ENCODE measurements around the gene CLTB. TPM values are rescaled to one million over a fixed set of nuclear protein-coding genes. Genes with fewer than 3 reads are reported as not detected.

Gene CLTB
- total and polyA plus RNA-seq, 2 of the 13 experiments (the other 11 are each of a cell fraction or from before 2014, with no cell fraction given): 23.3 to 33.8 TPM

GRCh38 chr5:176415952-176416924, at the start of gene CLTB (continued):
- TF ChIP-seq NONO (IDR thresholded peaks at IDR 0.05) (no peak), NONO (CRISPR knock-in tag; conservative IDR thresholded peaks at IDR 0.05) (0 out of 2 replicates have a peak, but pooled peaks have one; percentile 51), PPARG (CRISPR knock-in tag; conservative IDR thresholded peaks at IDR 0.05) (no peak), ZNF333 (CRISPR knock-in tag; IDR thresholded peaks at IDR 0.05; ENCODE audit: borderline replicate concordance) (no peak), CSRNP1 (CRISPR knock-in tag; IDR thresholded peaks at IDR 0.05) (no peak; the same call in 1 of the 2 replicates), ZKSCAN1 (IDR thresholded peaks at IDR 0.05; ENCODE audit: low read length) (no peak), ARNT2 (CRISPR knock-in tag; IDR thresholded peaks at IDR 0.05; ENCODE audit: low read depth) (peak; percentile 66), FOSL1 (CRISPR knock-in tag; IDR thresholded peaks at IDR 0.05; ENCODE audit: borderline replicate concordance) (no peak), NFYC (CRISPR knock-in tag; IDR thresholded peaks at IDR 0.05) (peak; percentile 31; the same call in 1 of the 2 replicates), RARA (CRISPR knock-in tag; IDR thresholded peaks at IDR 0.05) (no peak; the same call in 1 of the 2 replicates), KLF9 (CRISPR knock-in tag; IDR thresholded peaks at IDR 0.05; ENCODE audit: low read depth) (no peak), ZNF577 (CRISPR knock-in tag; IDR thresholded peaks at IDR 0.05; ENCODE audit: borderline replicate concordance, low read depth) (no peak), POGZ (CRISPR knock-in tag; IDR thresholded peaks at IDR 0.05) (peak; percentile 76), ZBTB7B (CRISPR knock-in tag; IDR thresholded peaks at IDR 0.05) (no peak), ATF7 (IDR thresholded peaks at IDR 0.05) (peak; percentile 45; the same call in 1 of the 2 replicates), ATF7 (CRISPR knock-in tag; IDR thresholded peaks at IDR 0.05) (peak; percentile 80; the same call in 1 of the 2 replicates), NAIF1 (CRISPR knock-in tag; IDR thresholded peaks at IDR 0.05; ENCODE audit: borderline replicate concordance) (no peak), ZNF781 (CRISPR knock-in tag; IDR thresholded peaks at IDR 0.05; ENCODE audit: borderline replicate concordance, not compliant biosample characterization) (no peak), RNF219 (CRISPR knock-in tag; IDR thresholded peaks at IDR 0.05) (no peak)
- TF ChIP-seq, protein P1, sequence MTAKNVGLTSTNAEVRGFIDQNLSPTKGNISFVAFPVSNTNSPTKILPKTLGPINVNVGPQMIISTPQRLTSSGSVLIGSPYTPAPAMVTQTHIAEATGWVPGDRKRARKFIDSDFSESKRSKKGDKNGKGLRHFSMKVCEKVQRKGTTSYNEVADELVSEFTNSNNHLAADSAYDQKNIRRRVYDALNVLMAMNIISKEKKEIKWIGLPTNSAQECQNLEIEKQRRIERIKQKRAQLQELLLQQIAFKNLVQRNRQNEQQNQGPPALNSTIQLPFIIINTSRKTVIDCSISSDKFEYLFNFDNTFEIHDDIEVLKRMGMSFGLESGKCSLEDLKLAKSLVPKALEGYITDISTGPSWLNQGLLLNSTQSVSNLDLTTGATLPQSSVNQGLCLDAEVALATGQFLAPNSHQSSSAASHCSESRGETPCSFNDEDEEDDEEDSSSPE (CRISPR knock-in tag; IDR thresholded peaks at IDR 0.05): peak; percentile 74
- TF ChIP-seq, protein P2, sequence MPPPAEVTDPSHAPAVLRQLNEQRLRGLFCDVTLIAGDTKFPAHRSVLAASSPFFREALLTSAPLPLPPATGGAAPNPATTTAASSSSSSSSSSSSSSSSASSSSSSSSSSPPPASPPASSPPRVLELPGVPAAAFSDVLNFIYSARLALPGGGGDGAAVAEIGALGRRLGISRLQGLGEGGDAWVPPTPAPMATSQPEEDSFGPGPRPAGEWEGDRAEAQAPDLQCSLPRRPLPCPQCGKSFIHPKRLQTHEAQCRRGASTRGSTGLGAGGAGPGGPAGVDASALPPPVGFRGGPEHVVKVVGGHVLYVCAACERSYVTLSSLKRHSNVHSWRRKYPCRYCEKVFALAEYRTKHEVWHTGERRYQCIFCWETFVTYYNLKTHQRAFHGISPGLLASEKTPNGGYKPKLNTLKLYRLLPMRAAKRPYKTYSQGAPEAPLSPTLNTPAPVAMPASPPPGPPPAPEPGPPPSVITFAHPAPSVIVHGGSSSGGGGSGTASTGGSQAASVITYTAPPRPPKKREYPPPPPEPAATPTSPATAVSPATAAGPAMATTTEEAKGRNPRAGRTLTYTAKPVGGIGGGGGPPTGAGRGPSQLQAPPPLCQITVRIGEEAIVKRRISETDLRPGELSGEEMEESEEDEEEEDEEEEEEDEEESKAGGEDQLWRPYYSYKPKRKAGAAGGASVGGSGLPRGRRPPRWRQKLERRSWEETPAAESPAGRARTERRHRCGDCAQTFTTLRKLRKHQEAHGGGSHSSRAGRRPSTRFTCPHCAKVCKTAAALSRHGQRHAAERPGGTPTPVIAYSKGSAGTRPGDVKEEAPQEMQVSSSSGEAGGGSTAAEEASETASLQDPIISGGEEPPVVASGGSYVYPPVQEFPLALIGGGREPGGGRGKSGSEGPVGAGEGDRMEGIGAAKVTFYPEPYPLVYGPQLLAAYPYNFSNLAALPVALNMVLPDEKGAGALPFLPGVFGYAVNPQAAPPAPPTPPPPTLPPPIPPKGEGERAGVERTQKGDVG (CRISPR knock-in tag; IDR thresholded peaks at IDR 0.05; ENCODE audit: borderline replicate concordance): no peak

Measured in HepG2 (cell line).